Kidney glomerular epithelial cell (primary cell): Measurements from ENCODE around the gene PCDHGA2.
"Not testable (repeated sequence)": the region's sequence is repeated elsewhere in the genome, so short reads cannot be mapped to it uniquely, and the experiment has no call there.

Source experiments
- DNase-seq: peaks from one replicate; lab custom pipeline; 2025; lab: John Stamatoyannopoulos, UW

PCDHGA2 gene

DNA sequence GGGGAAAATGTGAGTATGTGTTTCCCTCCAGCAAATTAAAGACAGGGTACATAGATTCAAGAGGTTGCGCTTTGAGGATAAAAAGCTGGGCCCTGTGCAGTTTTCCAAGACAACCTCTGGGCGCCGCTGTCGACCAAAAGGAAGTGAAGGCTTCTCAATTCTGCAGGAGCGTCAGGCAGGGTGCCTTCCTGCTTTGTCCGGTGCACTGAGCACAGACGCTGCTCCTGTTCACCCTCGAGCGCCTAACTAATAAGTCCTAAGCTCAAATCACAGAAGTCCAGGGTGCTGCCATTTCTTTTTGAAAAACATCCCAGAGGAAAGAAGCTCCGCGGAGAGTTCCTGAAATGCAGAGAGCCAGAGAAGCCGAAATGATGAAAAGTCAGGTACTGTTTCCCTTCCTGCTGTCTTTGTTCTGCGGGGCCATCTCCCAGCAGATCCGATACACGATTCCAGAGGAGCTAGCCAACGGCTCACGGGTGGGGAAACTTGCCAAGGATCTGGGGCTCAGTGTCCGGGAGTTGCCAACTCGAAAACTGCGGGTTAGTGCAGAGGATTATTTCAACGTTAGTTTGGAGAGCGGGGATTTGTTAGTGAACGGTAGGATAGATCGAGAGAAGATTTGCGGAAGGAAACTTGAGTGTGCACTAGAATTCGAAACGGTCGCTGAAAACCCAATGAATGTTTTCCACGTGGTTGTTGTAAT is 11.5 kb downstream of the PCDHGA2 start, which contains the start of gene PCDHGB1:
Gene PCDHGB1, plus strand, starts transcription at position 183 of the 703 bp plus-strand sequence. Its CDS starts 162 bp downstream, at position 345.
- no peak for DNase-seq

GRCh38 chr5:141351591-141351990 is 13.0 kb downstream of the PCDHGA2 start:
- no peak for DNase-seq

- no peak for DNase-seq
These were observed 16.4 kb downstream of the PCDHGA2 start, which contains the start of gene PCDHGA4 for GRCh38 chr5:141354900-141355469. TSS of gene PCDHGA4 (plus strand) at chr5:141355021. CDS start at chr5:141355108, 87 bp downstream.

- DNase-seq = no peak
These were observed 17.1 kb downstream of the PCDHGA2 start for GRCh38 chr5:141355641-141356040.

- DNase-seq = no peak
These were observed 17.6 kb downstream of the PCDHGA2 start for GRCh38 chr5:141356133-141356532.

DNA sequence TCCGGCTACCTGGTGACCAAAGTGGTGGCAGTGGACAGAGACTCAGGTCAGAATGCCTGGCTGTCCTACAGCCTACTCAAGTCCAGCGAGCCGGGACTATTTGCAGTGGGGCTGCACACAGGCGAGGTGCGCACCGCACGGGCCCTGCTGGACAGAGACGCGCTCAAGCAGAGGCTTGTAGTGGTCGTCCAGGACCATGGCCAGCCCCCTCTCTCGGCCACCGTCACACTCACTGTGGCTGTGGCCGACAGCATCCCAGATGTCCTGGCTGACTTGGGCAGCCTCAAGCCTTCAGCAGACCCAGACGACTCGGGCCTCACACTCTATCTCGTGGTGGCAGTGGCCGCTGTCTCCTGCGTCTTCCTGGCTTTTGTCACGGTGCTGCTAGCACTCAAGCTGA is 18.4 kb downstream of the PCDHGA2 start:
- no peak for DNase-seq

GRCh38 chr5:141359790-141360426 is 21.3 kb downstream of the PCDHGA2 start, which contains the start of gene PCDHGB2:
TSS of gene PCDHGB2 (plus strand) at chr5:141359994. CDS start at chr5:141360136, 142 bp downstream.
- no peak for DNase-seq

DNA sequence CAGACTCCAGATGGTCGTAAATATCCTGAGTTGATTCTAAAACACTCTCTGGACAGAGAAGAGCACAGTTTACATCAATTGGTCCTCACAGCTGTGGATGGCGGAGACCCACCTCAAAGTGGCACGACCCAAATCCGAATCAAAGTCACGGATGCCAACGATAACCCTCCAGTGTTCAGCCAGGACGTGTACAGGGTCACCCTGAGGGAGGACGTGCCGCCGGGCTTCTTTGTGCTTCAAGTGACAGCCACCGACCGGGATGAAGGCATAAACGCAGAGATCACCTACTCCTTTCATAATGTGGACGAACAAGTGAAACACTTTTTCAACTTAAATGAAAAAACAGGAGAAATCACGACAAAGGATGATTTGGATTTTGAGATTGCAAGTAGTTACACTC is 22.1 kb downstream of the PCDHGA2 start:
- DNase-seq = no peak

- no peak for DNase-seq
These were observed 24.2 kb downstream of the PCDHGA2 start for GRCh38 chr5:141362719-141363118.

DNA sequence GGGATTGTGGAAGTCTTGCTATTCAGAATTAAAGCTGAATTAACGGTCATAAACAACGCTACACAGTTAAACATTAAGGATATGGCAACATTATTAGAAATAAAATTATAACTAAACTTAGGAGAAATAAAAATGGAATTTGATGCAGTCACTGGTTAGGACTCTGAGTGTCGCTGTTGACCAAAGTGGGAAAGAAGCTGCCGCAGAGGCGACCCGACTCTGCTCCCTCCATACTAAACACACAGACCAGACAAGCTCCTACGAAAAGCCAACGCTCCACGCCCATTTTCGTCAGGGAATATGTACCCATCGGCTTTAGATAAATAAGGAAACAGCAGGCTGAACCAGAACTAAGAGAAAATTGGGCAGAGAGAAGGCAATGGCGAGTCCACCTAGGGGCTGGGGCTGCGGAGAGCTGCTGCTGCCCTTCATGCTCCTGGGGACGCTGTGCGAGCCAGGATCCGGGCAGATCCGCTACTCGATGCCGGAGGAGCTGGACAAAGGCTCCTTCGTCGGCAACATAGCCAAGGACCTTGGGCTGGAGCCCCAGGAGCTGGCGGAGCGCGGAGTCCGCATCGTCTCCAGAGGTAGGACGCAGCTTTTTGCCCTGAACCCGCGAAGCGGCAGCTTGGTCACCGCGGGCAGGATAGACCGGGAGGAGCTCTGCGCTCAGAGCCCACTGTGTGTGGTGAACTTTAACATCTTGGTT is 25.5 kb downstream of the PCDHGA2 start, which contains the start of gene PCDHGA5:
Gene PCDHGA5, plus strand, starts transcription at position 211 of the 709 bp plus-strand sequence. Its CDS starts 169 bp downstream, at position 380.
- no peak for DNase-seq

DNA sequence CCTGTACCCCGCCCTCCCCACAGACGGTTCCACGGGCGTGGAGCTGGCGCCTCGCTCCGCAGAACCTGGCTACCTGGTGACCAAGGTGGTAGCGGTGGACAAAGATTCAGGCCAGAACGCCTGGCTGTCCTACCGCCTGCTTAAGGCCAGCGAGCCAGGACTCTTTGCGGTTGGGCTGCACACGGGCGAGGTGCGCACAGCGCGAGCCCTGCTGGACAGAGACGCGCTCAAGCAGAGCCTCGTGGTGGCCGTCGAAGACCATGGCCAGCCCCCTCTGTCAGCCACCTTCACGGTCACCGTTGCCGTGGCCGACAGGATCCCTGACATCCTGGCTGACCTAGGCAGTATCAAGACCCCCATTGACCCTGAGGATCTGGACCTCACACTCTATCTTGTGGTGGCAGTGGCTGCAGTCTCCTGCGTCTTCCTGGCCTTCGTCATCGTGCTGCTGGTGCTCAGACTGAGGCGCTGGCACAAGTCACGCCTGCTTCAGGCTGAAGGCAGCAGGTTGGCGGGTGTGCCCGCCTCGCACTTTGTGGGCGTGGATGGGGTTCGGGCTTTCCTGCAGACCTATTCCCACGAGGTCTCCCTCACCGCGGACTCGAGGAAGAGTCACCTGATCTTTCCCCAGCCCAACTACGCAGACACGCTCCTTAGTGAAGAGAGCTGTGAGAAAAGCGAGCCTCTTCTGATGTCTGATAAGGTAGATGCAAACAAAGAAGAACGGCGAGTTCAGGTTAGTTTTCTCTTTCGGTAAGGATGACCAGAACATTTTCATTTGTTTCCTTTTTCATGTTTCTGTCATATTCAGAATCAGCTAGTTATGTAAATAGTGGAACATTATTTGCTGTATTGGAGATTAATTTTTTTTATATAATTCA is 27.7 kb downstream of the PCDHGA2 start:
- DNase-seq = no peak

GRCh38 chr5:141369994-141370848 is 31.7 kb downstream of the PCDHGA2 start, which contains the start of gene PCDHGB3:
TSS of gene PCDHGB3 (plus strand) at chr5:141370242. CDS start at chr5:141370395, 153 bp downstream.
- DNase-seq = no peak

GRCh38 chr5:141371572-141372475 is 33.3 kb downstream of the PCDHGA2 start:
- DNase-seq = no peak

DNA sequence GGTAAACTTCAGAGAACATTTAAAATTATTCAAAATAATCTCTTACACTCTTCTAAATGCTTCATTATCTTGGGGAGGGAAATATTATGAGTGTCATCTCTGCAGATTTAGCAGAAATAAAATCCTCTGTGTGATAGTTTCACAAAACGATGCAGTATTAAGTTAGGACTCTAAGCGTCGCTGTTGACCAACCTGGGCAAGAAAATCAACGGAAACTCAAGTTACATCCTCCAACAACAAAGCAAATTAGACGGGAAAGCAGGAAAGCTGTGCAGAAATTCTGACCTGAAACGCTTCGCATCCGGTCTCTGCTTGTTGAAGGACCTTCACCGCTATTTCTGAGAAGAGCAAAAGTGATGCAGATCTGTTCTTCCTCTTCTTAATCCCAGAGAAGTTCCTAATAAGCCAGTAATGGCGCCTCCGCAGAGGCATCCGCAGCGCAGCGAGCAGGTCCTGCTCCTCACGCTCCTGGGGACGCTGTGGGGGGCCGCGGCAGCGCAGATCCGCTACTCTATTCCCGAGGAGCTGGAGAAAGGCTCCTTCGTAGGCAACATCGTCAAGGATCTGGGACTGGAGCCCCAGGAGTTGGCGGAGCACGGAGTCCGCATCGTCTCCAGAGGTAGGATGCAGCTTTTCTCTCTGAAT is 35.2 kb downstream of the PCDHGA2 start, which contains the start of gene PCDHGA6:
Gene PCDHGA6, plus strand, starts transcription at position 219 of the 645 bp plus-strand sequence. Its CDS starts 193 bp downstream, at position 412.
- no peak for DNase-seq

- no peak for DNase-seq
These were observed 36.1 kb downstream of the PCDHGA2 start for GRCh38 chr5:141374627-141375026.

DNA sequence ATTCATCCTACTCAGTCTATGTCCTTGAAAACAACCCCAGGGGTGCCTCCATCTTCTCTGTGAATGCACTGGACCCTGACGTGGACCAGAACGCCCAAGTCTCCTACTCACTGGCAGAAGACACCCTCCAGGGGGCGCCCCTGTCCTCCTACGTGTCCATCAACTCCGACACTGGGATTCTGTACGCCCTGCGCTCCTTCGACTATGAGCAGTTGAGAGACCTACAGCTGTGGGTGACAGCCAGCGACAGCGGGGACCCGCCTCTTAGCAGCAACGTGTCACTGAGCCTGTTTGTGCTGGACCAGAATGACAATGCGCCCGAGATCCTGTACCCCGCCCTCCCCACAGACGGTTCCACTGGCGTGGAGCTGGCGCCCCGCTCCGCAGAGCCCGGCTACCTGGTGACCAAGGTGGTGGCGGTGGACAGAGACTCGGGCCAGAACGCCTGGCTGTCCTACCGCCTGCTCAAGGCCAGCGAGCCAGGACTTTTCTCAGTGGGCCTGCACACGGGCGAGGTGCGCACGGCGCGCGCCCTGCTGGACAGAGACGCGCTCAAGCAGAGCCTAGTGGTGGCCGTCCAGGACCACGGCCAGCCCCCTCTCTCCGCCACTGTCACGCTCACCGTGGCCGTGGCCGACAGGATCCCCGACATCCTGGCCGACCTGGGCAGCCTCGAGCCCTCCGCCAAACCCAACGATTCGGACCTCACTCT is 37.0 kb downstream of the PCDHGA2 start:
- not testable (repeated sequence) for DNase-seq

DNA sequence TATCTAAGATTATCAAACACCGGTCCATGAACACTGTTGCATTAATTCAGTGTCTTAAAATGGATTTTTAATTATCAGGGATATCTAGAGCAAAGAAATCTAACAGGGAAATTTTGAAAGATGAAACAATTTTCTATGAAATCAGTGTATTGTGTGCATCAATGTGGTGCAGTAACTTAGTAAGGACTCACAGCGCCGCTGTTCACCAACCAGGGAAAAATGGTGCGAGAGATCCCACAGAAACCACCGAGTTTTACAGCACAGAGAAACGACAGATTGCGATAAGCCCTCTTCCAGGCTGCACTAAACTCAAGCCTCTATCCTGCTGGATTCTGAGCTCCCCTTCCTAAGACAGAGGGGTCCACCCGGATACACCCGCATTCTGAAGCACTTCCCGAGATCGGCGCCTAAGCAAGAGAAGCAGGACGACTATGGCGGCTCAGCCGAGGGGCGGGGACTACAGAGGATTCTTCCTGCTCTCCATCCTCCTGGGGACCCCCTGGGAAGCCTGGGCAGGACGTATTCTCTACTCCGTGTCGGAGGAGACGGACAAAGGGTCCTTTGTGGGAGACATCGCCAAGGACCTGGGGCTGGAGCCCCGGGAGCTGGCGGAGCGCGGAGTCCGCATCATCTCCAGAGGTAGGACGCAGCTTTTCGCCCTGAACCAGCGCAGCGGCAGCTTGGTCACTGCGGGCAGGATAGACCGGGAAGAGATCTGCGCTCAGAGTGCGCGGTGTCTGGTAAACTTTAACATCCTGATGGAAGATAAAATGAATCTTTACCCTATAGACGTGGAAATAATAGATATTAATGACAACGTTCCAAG is 44.1 kb downstream of the PCDHGA2 start, which contains the start of gene PCDHGA7:
Gene PCDHGA7, plus strand, starts transcription at position 274 of the 826 bp plus-strand sequence. Its CDS starts 158 bp downstream, at position 432.
- DNase-seq = no peak
